ENCODE results near the gene ANOS1.

GRCh38 chrX:8730812-8731558, 952 bp downstream of the ANOS1 start:
- no peak for TF ChIP-seq NR1H2 (CRISPR knock-in tag; IDR thresholded peaks at IDR 0.05)
- TF ChIP-seq FOXJ3 (CRISPR knock-in tag; IDR thresholded peaks at IDR 0.05; ENCODE audit: borderline replicate concordance): no peak
- TF ChIP-seq GTF2I (CRISPR knock-in tag; conservative IDR thresholded peaks at IDR 0.05): no peak
- TF ChIP-seq CBFB (CRISPR knock-in tag; IDR thresholded peaks at IDR 0.05; ENCODE audit: low read depth): no peak
